Neutrophil (primary cell): ENCODE data around the gene ID1.
"Not testable (repeated sequence)": the region's sequence is repeated elsewhere in the genome, so short reads cannot be mapped to it uniquely, and the experiment has no call there.

Experiments used
- H3K27ac ChIP-seq: fragments of 200-600 bp; sonication (generic); 2 replicates; pipeline ENCODE4 v1.5.1; 2016; ENCODE audit warnings: mild to moderate bottlenecking, moderate library complexity
- H3K27me3 ChIP-seq: fragments of 200-600 bp; sonication (generic); 2 replicates; pipeline ENCODE4 v1.6.0; 2016; ENCODE audit warnings: mild to moderate bottlenecking
- H3K36me3 ChIP-seq: fragments of 200-600 bp; sonication (generic); 2 replicates; pipeline ENCODE4 v1.5.1; 2017
- H3K4me1 ChIP-seq, 2 experiments: fragments of 200-600 bp in 1 of 2; sonication (generic) in 1 of 2; 1 replicate in 1 of 2; 2 replicates in 1 of 2; pipeline versions ENCODE4 v1.5.1 to v1.6.1; 2013 to 2016; ENCODE audit warnings: low read depth in 1 of 2, low read length in 1 of 2, mild to moderate bottlenecking in 1 of 2, moderate library complexity in 1 of 2; ENCODE audit not compliant: control insufficient read depth in 1 of 2, insufficient read depth in 1 of 2
- H3K4me3 ChIP-seq, 2 experiments: fragments of 200-600 bp in 1 of 2; sonication (generic) in 1 of 2; 1 replicate in 1 of 2; 2 replicates in 1 of 2; pipeline ENCODE4 v1.5.1; 2013 to 2016; ENCODE audit warnings: low read depth in 1 of 2, low read length in 1 of 2, mild to moderate bottlenecking in 1 of 2, moderate library complexity in 1 of 2
- H3K9me3 ChIP-seq: fragments of 200-600 bp; sonication (generic); 2 replicates; pipeline ENCODE4 v1.5.1; 2016
- CTCF ChIP-seq: fragments of 200-600 bp; sonication (generic); IDR thresholded peaks from 2 replicates; pipeline ENCODE4 v1.5.1; 2016; ENCODE audit warnings: antibody characterized with exemption

Gene ID1

GRCh38 chr20:31638816-31639215, 33.7 kb downstream of the ID1 start:
- Histone ChIP-seq H3K27ac (no peak overlapping the region), H3K4me3 (no peak overlapping the region), H3K27me3 (peaks cover 9% of the 10 kb centered on the region), H3K4me1 (no peaks in the 10 kb centered on the region), H3K9me3 (no peaks in the 10 kb centered on the region), H3K36me3 (no peaks in the 10 kb centered on the region)
- TF ChIP-seq CTCF = no peak

- TF ChIP-seq CTCF = no peak
- Histone ChIP-seq H3K27ac (no peak overlapping the region), H3K9me3 (no peaks in the 10 kb centered on the region)
These were observed 35.2 kb downstream of the ID1 start for GRCh38 chr20:31640259-31640658.

GRCh38 chr20:31641391-31641790, 36.3 kb downstream of the ID1 start:
- Histone ChIP-seq H3K27ac (no peak overlapping the region), H3K4me3 (no peak overlapping the region), H3K36me3 (no peaks in the 10 kb centered on the region), H3K9me3 (no peaks in the 10 kb centered on the region), H3K4me1 (no peaks in the 10 kb centered on the region), H3K27me3 (peaks cover 9% of the 10 kb centered on the region)
- TF ChIP-seq CTCF = no peak

More at GRCh38 chr20:31640259-31640658, 35.2 kb downstream of the ID1 start:
- no peaks in the 10 kb centered on the region for H3K36me3 ChIP-seq
- no peaks in the 10 kb centered on the region for H3K4me1 ChIP-seq
- H3K27me3 ChIP-seq = peaks cover 9% of the 10 kb centered on the region
- no peak overlapping the region for H3K4me3 ChIP-seq

- no peak for TF ChIP-seq CTCF
- Histone ChIP-seq H3K27ac (no peak overlapping the region), H3K4me1 (no peaks in the 10 kb centered on the region), H3K27me3 (peaks cover 2% of the 10 kb centered on the region), H3K36me3 (no peaks in the 10 kb centered on the region), H3K4me3 (no peak overlapping the region), H3K9me3 (no peaks in the 10 kb centered on the region)
These were observed 37.7 kb downstream of the ID1 start for GRCh38 chr20:31642837-31643236.

- Histone ChIP-seq H3K9me3 (no peaks in the 10 kb centered on the region), H3K27me3 (no peaks in the 10 kb centered on the region), H3K4me1 (no peaks in the 10 kb centered on the region), H3K27ac (no peak overlapping the region), H3K4me3 (no peak overlapping the region), H3K36me3 (no peaks in the 10 kb centered on the region)
- no peak for TF ChIP-seq CTCF
These were observed 38.4 kb downstream of the ID1 start for GRCh38 chr20:31643522-31643921.

- H3K27ac ChIP-seq = no peak overlapping the region
- no peak for TF ChIP-seq CTCF
These were observed 39.6 kb downstream of the ID1 start for GRCh38 chr20:31644701-31645100.

GRCh38 chr20:31648104-31648503, 43.0 kb downstream of the ID1 start:
- not testable (repeated sequence) for H3K27me3 ChIP-seq, H3K4me3 ChIP-seq, H3K9me3 ChIP-seq, H3K36me3 ChIP-seq, H3K27ac ChIP-seq, H3K4me1 ChIP-seq

More at GRCh38 chr20:31644701-31645100, 39.6 kb downstream of the ID1 start:
- no peak overlapping the region for H3K4me3 ChIP-seq
- H3K27me3 ChIP-seq = no peaks in the 10 kb centered on the region
- no peaks in the 10 kb centered on the region for H3K9me3 ChIP-seq
- no peaks in the 10 kb centered on the region for H3K36me3 ChIP-seq
- H3K4me1 ChIP-seq = no peaks in the 10 kb centered on the region
